Right lobe of liver (tissue), 4 donors: ENCODE data around the gene COQ4.

Source experiments
- CTCF ChIP-seq, 4 donors: fragments of 200-600 bp in 3 of 4; fragments of 450-650 bp in 1 of 4; IDR thresholded peaks; one replicate each; pipeline versions ENCODE4 v1.5.1 to v1.8.0; 2016 to 2022; ENCODE audit warnings: antibody characterized with exemption in 4 of 4, mild to moderate bottlenecking in 2 of 4
- POLR2A ChIP-seq: fragments of 450-650 bp; IDR thresholded peaks from one replicate; pipeline ENCODE4 v1.6.1; 2017; ENCODE audit warnings: antibody characterized with exemption, mild to moderate bottlenecking
- donor health status: DM: no; HTN: no; CAD: no.
- donor health status: DM: no; HTN: no; CAD: no.
- donor health status: DM: no; HTN: yes; CAD: no.

- TF ChIP-seq CTCF (IDR thresholded peaks at IDR 0.05) (no peak), POLR2A (peak; percentile 45)
These were observed 26.1 kb upstream of the COQ4 start for GRCh38 chr9:128296340-128297220.
